NCI-H1694 (cell line): ENCODE results near the gene EEFSEC.
"Not testable (repeated sequence)": the region's sequence is repeated elsewhere in the genome, so short reads cannot be mapped to it uniquely, and the experiment has no call there.

ENCODE experiments used
- DNase-seq: peaks from one replicate; lab custom pipeline; 2025; lab: John Stamatoyannopoulos, UW

EEFSEC gene

GRCh38 chr3:128152419-128153155, 694 bp upstream of the EEFSEC start:
- DNase-seq = no peak

DNA sequence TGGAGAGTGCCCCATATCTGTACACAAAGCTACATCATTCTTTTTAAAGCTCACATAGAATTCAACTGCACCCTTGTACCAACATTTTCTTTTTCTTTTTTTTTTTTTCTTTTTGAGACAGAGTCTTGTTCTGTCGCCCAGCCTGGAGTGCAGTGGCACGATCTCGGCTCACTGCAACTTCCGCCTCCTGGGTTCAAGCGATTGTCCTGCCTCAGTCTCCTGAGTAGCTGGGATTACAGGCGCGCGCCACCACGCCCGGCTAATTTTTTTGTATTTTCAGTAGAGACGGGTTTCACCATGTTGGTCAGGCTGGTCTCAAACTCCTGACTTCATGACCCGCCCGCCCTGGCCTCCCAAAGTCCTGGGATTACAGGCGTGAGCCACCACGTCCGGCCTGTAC, 1.1 kb downstream of the EEFSEC start:
- DNase-seq = not testable (repeated sequence)

DNA sequence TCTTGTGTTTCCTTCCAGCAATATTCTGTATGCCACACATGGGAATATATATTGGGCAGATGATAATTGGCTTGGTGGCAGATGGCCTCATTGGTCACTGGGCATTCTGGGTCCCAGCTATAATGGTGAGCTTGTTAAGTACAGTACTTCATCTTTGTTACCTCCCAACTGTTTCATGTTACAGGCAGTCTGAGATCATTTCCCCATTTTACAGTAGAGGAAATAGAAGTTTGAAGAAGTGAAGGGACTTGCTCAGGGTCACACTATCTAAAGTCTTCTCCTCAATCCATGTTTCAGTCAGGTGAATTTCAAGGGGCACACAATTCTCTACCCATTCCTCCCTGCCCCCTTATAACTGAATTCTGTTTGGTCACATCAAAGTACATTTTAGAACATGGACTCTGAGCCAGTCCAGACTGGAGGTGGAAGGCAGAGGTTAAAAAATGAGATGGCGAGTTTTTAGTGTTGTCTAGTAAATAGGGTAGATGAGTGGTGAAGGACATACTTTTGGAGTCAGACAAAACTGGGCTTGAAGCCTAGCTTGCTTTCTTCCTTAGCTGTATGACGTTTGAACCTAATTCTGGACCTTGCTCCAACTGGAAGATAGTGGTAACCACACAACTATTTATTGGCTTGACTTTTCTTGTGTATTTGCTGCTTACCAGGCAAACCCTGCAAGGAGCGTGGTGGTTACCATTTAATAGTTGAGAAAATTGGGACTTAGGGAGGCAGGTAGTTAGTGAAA, 2.5 kb downstream of the EEFSEC start:
- DNase-seq = no peak

DNA sequence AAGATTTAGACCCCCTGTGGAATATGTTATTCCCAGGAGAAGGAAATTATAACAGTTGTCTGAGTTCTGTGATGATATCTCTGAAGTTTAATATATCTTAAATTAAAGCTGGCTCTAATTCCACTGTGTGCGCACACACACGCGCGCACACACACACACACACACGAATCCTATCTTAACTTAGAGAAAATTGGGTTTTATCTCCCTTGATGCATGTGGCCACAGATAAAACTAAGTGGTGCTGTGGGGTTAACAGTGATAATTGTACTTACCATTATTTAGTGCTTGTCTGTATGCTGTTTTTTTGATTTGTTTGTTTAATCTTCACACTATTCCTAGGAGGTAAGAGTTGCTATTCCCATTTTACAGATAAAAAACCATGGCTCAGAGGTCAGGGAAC, 7.4 kb downstream of the EEFSEC start:
- no peak for DNase-seq

GRCh38 chr3:128163432-128163831, 10.2 kb downstream of the EEFSEC start:
- no peak for DNase-seq

DNA sequence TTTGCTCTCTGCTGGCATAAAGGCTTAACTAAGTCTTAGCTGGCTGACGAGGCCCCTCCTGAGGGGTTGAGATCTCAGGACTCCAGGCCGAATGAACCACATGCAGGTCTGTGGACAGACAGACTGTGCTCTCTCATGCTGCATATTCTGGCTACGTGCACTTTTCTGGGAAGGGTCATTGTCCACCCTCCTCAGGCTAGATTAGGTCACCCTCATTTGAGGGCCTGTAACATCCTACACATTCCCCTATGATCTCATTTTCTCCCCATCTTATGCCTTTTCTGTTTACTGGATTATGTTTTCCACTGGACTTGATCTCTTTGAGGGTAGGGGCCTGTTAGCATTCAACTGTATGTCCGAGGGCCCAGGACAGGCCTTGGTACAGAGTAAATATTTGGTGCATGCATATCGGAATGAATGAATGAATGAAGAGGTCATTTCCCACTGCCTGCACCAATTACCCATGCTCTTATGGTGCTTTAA, 13.7 kb downstream of the EEFSEC start:
- no peak for DNase-seq

DNA sequence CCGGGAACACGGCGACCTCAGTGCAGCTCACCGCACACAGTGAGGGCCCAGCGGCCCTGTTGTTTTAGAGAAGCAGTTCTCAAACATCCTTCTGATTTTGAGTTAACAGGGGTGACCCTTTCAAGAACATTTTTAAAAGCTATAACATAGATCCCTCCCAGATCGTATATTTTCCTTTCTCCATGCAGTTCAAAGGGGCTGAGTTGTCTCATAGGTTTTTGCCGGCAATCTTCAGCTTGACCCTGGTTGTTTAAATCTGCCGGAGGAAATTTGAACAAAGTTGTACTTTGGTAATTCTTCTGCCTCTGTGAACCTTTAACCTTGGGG, 14.3 kb downstream of the EEFSEC start:
- no peak for DNase-seq

DNA sequence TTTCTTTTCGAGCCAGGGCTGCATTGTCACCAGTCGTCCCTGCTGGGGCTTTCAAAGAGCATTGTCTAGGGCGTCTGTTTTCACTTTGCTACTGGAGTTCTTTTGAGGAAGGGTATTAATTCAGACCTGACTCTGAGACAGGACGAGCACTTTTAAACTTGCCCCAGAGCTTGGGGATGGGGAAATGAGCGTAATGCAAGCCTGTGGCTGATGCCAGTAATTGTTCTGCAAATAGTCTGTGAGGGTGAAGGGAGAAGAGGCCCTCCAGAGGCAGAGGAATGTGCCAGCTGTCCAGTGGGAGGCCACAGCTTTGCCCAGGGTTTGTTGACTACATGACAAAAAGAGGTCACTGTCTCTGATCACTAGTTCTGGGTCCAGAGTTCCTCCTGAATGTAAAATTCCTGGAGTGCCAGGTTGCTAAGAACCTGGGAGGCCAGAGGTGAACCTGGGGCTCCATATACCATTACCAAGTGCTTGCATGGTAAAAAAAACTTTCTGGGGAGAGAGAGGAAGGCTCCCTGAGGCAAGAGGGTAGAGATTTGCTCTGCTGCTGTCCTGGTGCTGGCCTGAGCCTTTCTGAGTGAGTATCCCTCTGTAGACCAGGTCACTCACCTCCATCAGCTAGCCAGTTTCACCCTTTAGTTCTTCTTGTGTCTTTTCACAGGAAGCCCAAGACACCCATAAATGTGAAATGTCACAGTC, 14.8 kb downstream of the EEFSEC start:
- DNase-seq = no peak

DNA sequence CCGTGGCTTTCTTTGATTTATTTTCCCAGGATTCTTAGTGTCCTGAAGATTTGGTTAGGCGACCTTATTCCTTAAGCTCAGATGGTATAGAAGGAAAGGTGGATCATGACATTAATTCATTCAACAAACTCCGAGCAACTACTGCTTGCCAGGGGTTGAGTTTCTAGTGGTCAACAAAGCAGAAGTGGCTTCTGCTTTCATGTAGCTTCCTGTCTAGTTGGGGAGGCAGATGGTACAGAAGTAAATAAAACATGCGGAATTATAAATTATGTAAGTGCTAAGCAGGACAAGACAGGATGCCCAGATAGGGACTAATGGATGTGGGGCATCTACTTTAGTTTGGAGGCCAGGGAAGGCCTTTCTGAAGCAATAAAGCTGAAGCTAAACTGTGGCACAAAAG, 15.6 kb downstream of the EEFSEC start:
- DNase-seq = no peak

DNA sequence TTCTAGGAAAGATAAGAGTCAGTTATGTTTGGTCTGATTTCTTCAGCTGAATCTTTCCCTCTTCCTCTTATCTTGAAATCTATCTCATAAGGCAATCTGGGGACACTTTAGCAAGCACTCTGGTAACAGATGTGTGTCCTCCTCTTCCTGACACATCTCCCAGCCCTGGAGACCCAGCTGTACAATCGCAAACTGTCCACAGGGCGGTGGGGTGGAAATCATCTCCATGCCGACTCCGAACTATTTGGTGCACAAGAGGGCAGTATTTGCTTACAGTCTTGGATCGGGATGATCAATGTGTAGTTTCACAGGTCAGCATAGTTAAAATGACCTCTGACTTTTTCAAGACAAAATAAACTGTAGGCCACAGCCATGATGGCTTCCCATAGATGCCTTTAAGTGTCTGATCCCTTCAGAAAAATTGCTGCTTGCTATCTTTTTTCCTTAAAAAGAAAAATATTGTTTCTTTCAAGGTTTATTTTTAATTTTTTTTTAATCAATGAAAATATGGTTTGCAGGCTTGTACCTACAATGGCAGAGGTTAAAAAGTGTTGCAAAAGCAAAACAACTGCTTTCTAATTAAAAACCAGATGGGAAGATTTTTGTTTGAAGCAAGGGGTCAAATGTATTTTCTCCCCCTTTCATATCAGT, 17.7 kb downstream of the EEFSEC start:
- DNase-seq = peak; percentile 70

DNA sequence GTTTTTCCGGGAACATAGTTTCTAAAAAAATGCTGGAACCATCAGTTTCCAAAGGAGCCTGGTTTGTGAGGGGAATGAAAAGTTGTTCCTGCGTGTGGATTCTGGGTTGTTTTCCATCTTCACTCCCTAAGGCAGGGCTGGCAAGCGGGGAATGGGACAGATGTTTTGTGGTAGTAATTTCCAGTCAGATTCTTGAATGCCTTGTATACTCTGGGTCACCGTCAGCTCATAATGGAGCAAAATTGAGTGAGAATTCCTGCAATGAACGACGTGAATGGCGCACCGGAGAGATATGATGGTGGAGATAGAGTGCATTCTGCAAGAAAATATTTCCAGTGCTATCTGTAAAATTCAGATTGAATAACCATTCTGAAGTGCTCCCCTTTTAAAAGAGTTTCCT, 19.9 kb downstream of the EEFSEC start:
- no peak for DNase-seq

- DNase-seq = no peak
Measured at GRCh38 chr3:128173849-128174248, 20.6 kb downstream of the EEFSEC start.

DNA sequence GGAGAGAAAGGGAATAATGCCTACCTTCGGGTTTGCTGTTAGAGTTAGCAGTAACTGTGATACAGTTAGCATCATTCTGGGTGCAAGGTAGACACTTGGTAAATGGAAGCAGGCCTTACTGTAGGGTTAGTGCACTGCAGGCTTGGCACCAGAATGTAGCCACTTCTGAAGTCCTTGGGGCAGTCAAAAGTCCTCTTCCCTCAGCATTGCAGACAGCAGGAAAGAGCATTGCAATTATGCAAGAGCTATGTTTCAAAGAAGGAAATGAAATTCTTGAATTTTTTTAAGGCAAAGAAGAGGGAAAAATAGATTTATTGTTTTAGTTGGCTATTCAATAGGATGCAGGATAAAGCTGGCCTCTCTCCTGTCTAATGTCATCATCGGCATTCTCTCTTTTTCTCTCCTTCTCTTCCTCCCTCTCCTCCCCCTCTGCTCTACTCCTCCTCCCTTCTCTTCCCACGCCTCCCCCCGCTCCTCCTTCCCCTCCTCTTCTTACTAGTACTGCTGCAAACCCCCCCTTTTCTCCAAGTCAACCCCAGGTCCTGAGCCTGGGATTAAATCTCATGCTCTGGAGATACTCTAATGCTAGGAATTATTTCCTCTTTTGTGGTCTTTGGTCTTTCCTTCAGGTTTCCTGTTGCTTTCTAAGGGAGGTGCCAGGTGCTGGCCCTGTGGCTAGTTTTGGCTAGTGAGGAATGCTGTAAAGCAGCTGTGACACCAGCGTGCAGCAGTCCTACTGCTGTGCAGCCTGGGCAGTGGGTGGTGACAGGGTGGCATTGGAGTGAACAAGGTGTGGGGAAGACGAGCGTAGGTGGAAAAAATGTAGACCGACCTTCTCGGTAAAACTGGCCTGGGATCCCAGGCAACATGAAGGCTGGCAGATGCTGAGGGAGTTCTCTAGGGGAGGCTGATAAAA, 21.7 kb downstream of the EEFSEC start:
- no peak for DNase-seq

DNA sequence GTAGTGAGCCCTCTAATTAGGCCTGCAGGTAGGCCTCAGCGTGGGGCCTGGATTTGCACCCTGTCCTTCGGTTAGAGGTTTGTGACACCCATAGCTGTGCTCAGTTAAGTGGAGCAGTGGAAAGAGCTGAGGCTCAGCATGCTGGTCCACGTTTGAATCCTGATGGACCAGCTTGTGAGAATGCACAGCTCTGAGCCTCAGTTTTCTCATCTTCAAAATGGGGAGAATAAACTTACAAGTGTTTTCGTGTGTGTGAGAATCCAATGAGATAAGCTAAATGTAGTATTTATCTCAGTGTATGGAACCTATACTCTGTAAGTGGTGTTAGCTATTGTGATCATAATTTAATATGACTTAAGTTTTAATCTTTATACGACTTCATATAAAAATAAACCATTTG, 22.5 kb downstream of the EEFSEC start:
- no peak for DNase-seq

DNA sequence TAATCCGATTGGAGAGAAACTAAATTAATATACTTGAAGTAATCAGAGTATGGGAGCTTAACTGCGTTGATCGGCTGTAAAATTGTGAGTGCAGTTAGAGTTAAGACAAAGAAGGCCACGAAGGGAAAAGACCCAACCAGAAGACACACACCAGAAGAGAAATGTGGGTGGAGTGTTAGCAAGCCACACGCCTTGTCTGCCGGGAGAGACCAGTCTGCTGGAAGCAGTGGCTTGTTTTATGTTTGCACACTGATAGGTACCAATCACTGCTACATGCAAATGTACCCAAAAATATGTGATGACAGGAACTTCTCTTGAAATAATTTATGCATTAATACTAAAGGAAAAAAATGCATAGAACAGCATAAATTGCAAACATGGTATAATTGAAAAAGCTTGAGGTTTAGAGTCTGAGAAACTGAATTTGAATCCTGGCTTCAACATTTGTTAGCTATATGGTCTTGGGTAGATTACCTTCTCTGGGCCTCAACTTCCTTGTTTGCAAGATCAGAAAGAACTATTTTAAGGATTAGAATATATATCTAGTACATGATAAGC, 23.1 kb downstream of the EEFSEC start:
- DNase-seq = no peak

DNA sequence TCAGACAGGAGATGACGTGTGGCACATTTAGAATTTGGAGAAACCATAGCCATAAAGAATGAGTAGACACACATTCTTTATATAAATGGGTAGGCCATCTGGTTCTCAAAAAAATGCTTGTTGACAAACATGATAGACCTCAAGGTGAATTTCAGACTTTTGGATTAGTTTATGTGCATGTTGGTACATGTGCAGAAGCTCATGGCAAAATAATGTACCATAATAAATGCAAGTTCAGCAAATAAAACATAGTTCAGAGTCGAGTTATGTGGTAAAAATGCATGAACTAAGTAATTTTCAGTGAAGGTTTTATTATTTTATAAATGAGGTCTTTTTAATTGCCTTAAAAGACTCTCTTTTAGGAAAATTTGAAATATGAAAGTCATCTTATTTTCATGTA, 24.6 kb downstream of the EEFSEC start:
- no peak for DNase-seq

GRCh38 chr3:128178782-128179483, 25.7 kb downstream of the EEFSEC start:
- no peak for DNase-seq

GRCh38 chr3:128179484-128179819, 26.2 kb downstream of the EEFSEC start:
- DNase-seq = no peak

DNA sequence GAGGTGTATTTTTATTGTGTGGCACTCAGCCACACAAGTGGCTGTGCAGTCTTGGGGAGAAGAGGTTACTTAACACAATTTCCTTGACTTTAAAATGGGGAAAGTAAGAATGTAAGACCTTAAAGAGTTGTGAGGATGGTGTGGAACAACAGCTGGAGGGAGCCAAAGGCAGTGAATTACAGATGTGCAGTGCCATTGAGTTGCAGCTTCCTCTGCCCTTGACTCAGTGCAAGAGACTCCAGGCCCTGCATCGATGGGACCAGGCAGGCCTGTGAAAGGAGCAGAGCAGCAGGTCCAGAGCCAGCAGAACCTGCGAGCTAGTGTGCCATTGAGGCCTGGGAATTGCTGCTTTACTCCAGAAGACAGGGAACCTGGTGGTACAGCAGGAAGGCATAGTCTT, 27.2 kb downstream of the EEFSEC start:
- DNase-seq = no peak

DNA sequence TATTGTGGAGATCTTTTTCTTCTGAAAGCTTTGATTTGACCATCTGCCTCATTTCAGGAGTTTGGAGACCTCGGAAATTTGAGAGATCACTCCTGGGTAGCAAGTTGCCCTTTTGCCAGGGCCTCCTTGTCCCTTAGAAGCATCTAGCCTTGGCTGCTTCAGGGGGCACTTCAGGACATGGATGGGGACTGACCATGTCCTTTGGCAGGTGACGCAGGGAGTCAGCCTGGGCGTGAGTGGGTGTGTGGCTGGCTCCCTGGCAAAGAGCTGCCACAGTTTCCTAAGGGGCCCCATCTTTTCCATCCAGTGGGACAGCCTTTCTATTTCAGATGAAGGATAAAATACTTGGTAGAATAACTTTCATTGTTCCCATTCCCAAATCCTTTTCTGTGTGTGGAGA, 27.6 kb downstream of the EEFSEC start:
- no peak for DNase-seq

DNA sequence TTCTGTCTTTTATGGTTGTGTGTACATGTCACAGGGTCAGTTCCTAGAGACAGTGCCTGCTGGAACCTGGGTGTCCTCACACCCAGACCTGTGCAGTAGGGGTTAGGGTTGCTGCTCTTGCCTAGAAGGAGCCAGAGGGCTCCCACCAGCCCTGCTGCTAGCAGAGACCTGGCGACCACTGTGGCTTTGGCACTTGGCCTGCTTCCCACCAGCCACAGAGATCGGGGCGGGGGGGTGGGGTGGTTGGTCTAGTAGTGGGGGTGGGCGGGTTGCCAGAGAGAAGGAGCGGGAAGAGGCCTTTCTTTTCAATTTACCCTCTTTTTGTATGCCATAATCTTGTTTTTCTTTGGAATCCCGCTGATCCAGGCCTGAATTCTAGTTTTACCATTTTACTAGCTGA, 29.4 kb downstream of the EEFSEC start:
- no peak for DNase-seq
